ENCODE results near the gene CHST8. TPM values are rescaled to one million over a fixed set of nuclear protein-coding genes. Genes with fewer than 3 reads are reported as not detected.

Gene CHST8
- total RNA-seq, 1 donor from 2014 or later: 0.35 TPM

GRCh38 chr19:33779849-33780248 lies 158.1 kb downstream of the CHST8 start:
- peaks cover 17% of the 10 kb centered on the region for H3K4me1 Mint-ChIP-seq (ENCODE audit: low read depth)
- no peak for TF ChIP-seq CTCF (IDR thresholded peaks at IDR 0.05)
- H3K4me3 Mint-ChIP-seq (ENCODE audit: unreplicated experiment): no peak overlapping the region
- H3K27ac Mint-ChIP-seq (ENCODE audit: unreplicated experiment): no peak overlapping the region
- H3K9me3 Mint-ChIP-seq (ENCODE audit: low read depth): no peaks in the 10 kb centered on the region
- no peaks in the 10 kb centered on the region for H3K36me3 Mint-ChIP-seq (ENCODE audit: low read depth)
- peaks cover 6% of the 10 kb centered on the region for H3K27me3 Mint-ChIP-seq (ENCODE audit: low read depth)
- no peak for DNase-seq (ENCODE audit: low spot score)

- Mint-ChIP-seq H3K9me3 (ENCODE audit: low read depth) (no peaks in the 10 kb centered on the region), H3K27ac (ENCODE audit: unreplicated experiment) (no peak overlapping the region), H3K36me3 (ENCODE audit: low read depth) (no peaks in the 10 kb centered on the region), H3K27me3 (ENCODE audit: low read depth) (peaks cover 6% of the 10 kb centered on the region), H3K4me1 (ENCODE audit: low read depth) (peaks cover 18% of the 10 kb centered on the region), H3K4me3 (ENCODE audit: unreplicated experiment) (no peak overlapping the region)
- no peak for DNase-seq (ENCODE audit: low spot score)
- no peak for TF ChIP-seq CTCF (IDR thresholded peaks at IDR 0.05)
Measured at GRCh38 chr19:33780251-33780650, 158.5 kb downstream of the CHST8 start.

GRCh38 chr19:33780746-33781145 lies 159.0 kb downstream of the CHST8 start:
- Mint-ChIP-seq H3K4me1 (ENCODE audit: low read depth) (peaks cover 23% of the 10 kb centered on the region), H3K9me3 (ENCODE audit: low read depth) (no peaks in the 10 kb centered on the region), H3K4me3 (ENCODE audit: unreplicated experiment) (no peak overlapping the region), H3K27me3 (ENCODE audit: low read depth) (peaks cover 6% of the 10 kb centered on the region), H3K36me3 (ENCODE audit: low read depth) (no peaks in the 10 kb centered on the region), H3K27ac (ENCODE audit: unreplicated experiment) (no peak overlapping the region)
- no peak for TF ChIP-seq CTCF (IDR thresholded peaks at IDR 0.05)
- DNase-seq (ENCODE audit: low spot score): no peak

GRCh38 chr19:33781415-33781935 lies 159.7 kb downstream of the CHST8 start:
- no peak overlapping the region for H3K4me3 Mint-ChIP-seq (ENCODE audit: unreplicated experiment)
- DNase-seq (ENCODE audit: low spot score): no peak
- no peaks in the 10 kb centered on the region for H3K9me3 Mint-ChIP-seq (ENCODE audit: low read depth)
- peaks cover 27% of the 10 kb centered on the region for H3K4me1 Mint-ChIP-seq (ENCODE audit: low read depth)
- no peak for TF ChIP-seq CTCF (IDR thresholded peaks at IDR 0.05)
- no peak overlapping the region for H3K27ac Mint-ChIP-seq (ENCODE audit: unreplicated experiment)
- H3K36me3 Mint-ChIP-seq (ENCODE audit: low read depth): no peaks in the 10 kb centered on the region
- H3K27me3 Mint-ChIP-seq (ENCODE audit: low read depth): peaks cover 4% of the 10 kb centered on the region

GRCh38 chr19:33781996-33782395 lies 160.2 kb downstream of the CHST8 start:
- Mint-ChIP-seq H3K4me1 (ENCODE audit: low read depth) (peaks cover 27% of the 10 kb centered on the region), H3K27ac (ENCODE audit: unreplicated experiment) (no peak overlapping the region), H3K36me3 (ENCODE audit: low read depth) (no peaks in the 10 kb centered on the region)

More at GRCh38 chr19:33781996-33782395, 160.2 kb downstream of the CHST8 start:
- Mint-ChIP-seq H3K4me3 (ENCODE audit: unreplicated experiment) (no peak overlapping the region), H3K27me3 (ENCODE audit: low read depth) (peaks cover 4% of the 10 kb centered on the region), H3K9me3 (ENCODE audit: low read depth) (no peaks in the 10 kb centered on the region)
- TF ChIP-seq CTCF (IDR thresholded peaks at IDR 0.05): no peak
- DNase-seq (ENCODE audit: low spot score): no peak
